ENCODE data around the gene RPTOR.

Gene RPTOR

GRCh38 chr17:80786470-80786869 lies 241.8 kb downstream of the RPTOR start:
- peaks cover 3% of the 10 kb centered on the region for H3K9me3 ChIP-seq (ENCODE audit: low read length)
- H3K9me2 ChIP-seq (ENCODE audit: low read depth, low read length) = no peaks in the 10 kb centered on the region
- H3K4me3 ChIP-seq (ENCODE audit: low read depth, low read length, poor library complexity, severe bottlenecking) = no peak overlapping the region
- H3K27me3 ChIP-seq (ENCODE audit: insufficient read depth, low read length) = no peaks in the 10 kb centered on the region
- no peaks in the 10 kb centered on the region for H3F3A ChIP-seq (ENCODE audit: insufficient read depth, low read length)
- peaks cover 65% of the 10 kb centered on the region for H3K4me1 ChIP-seq (ENCODE audit: insufficient read depth, low read length, severe bottlenecking)
- H3K79me2 ChIP-seq (ENCODE audit: insufficient read depth, low read length) = peaks cover 55% of the 10 kb centered on the region
- H2AFZ ChIP-seq (ENCODE audit: low read length) = no peak overlapping the region
- no peak overlapping the region for H3K27ac ChIP-seq (ENCODE audit: low read depth, low read length, poor library complexity, severe bottlenecking)
- H3K36me3 ChIP-seq (ENCODE audit: insufficient read depth, low read length) = peaks cover 90% of the 10 kb centered on the region
- no peak overlapping the region for H3K4me2 ChIP-seq (ENCODE audit: low read length)
- no peak overlapping the region for H3K9ac ChIP-seq (ENCODE audit: low read length)
- H4K20me1 ChIP-seq (ENCODE audit: insufficient read depth, low read length) = no peaks in the 10 kb centered on the region
- TF ChIP-seq EZH2 (IDR thresholded peaks at IDR 0.05; ENCODE audit: borderline replicate concordance, low read length) = no peak
- TF ChIP-seq CTCF (IDR thresholded peaks at IDR 0.05; ENCODE audit: low read length) = no peak

- Histone ChIP-seq H3K9ac (ENCODE audit: low read length) (no peak overlapping the region), H3F3A (ENCODE audit: insufficient read depth, low read length) (no peaks in the 10 kb centered on the region), H4K20me1 (ENCODE audit: insufficient read depth, low read length) (no peaks in the 10 kb centered on the region), H3K4me2 (ENCODE audit: low read length) (no peak overlapping the region), H3K9me3 (ENCODE audit: low read length) (peaks cover 3% of the 10 kb centered on the region), H3K36me3 (ENCODE audit: insufficient read depth, low read length) (peaks cover 90% of the 10 kb centered on the region), H3K4me1 (ENCODE audit: insufficient read depth, low read length, severe bottlenecking) (peaks cover 61% of the 10 kb centered on the region), H3K27ac (ENCODE audit: low read depth, low read length, poor library complexity, severe bottlenecking) (no peak overlapping the region), H3K27me3 (ENCODE audit: insufficient read depth, low read length) (no peaks in the 10 kb centered on the region), H3K9me2 (ENCODE audit: low read depth, low read length) (no peaks in the 10 kb centered on the region), H2AFZ (ENCODE audit: low read length) (no peak overlapping the region), H3K4me3 (ENCODE audit: low read depth, low read length, poor library complexity, severe bottlenecking) (no peak overlapping the region), H3K79me2 (ENCODE audit: insufficient read depth, low read length) (peaks cover 51% of the 10 kb centered on the region)
- no peak for TF ChIP-seq CTCF (IDR thresholded peaks at IDR 0.05; ENCODE audit: low read length)
- no peak for TF ChIP-seq EZH2 (IDR thresholded peaks at IDR 0.05; ENCODE audit: borderline replicate concordance, low read length)
These were observed 242.2 kb downstream of the RPTOR start for GRCh38 chr17:80786887-80787286.

GRCh38 chr17:80787881-80788280 lies 243.2 kb downstream of the RPTOR start:
- H3K27me3 ChIP-seq (ENCODE audit: insufficient read depth, low read length) = no peaks in the 10 kb centered on the region
- no peaks in the 10 kb centered on the region for H3F3A ChIP-seq (ENCODE audit: insufficient read depth, low read length)
- no peak overlapping the region for H3K9ac ChIP-seq (ENCODE audit: low read length)
- H3K79me2 ChIP-seq (ENCODE audit: insufficient read depth, low read length) = peaks cover 48% of the 10 kb centered on the region
- peaks cover 94% of the 10 kb centered on the region for H3K36me3 ChIP-seq (ENCODE audit: insufficient read depth, low read length)
- no peaks in the 10 kb centered on the region for H4K20me1 ChIP-seq (ENCODE audit: insufficient read depth, low read length)
- no peak overlapping the region for H2AFZ ChIP-seq (ENCODE audit: low read length)
- H3K27ac ChIP-seq (ENCODE audit: low read depth, low read length, poor library complexity, severe bottlenecking) = peak overlapping the region; percentile 86
- H3K9me3 ChIP-seq (ENCODE audit: low read length) = peaks cover 3% of the 10 kb centered on the region
- H3K4me3 ChIP-seq (ENCODE audit: low read depth, low read length, poor library complexity, severe bottlenecking) = no peak overlapping the region
- H3K4me2 ChIP-seq (ENCODE audit: low read length) = no peak overlapping the region
- TF ChIP-seq EZH2 (IDR thresholded peaks at IDR 0.05; ENCODE audit: borderline replicate concordance, low read length) (no peak), CTCF (IDR thresholded peaks at IDR 0.05; ENCODE audit: low read length) (no peak)
- peaks cover 51% of the 10 kb centered on the region for H3K4me1 ChIP-seq (ENCODE audit: insufficient read depth, low read length, severe bottlenecking)
- no peaks in the 10 kb centered on the region for H3K9me2 ChIP-seq (ENCODE audit: low read depth, low read length)

Data from OCI-LY1 (cell line).